DOHH2 (cell line): ENCODE results near the gene ZG16.
"Not testable (repeated sequence)": the region's sequence is repeated elsewhere in the genome, so short reads cannot be mapped to it uniquely, and the experiment has no call there.

Experiments used
- EZH2phosphoT487 ChIP-seq: fragments of 200-600 bp; sonication (generic); IDR thresholded peaks from 2 replicates; pipeline ENCODE4 v1.6.1; 2017; ENCODE audit warnings: borderline replicate concordance, mild to moderate bottlenecking, antibody characterized with exemption, low read length, moderate library complexity, mixed read lengths
- TF ChIP-seq, protein P1 (sequence below): fragments of 200-600 bp; sonication (generic); IDR thresholded peaks from one replicate; pipeline ENCODE4 v1.5.1; 2014; ENCODE audit warnings: antibody characterized with exemption, mild to moderate bottlenecking, low read depth, low read length; ENCODE audit not compliant: poor library complexity, severe bottlenecking

DNA sequence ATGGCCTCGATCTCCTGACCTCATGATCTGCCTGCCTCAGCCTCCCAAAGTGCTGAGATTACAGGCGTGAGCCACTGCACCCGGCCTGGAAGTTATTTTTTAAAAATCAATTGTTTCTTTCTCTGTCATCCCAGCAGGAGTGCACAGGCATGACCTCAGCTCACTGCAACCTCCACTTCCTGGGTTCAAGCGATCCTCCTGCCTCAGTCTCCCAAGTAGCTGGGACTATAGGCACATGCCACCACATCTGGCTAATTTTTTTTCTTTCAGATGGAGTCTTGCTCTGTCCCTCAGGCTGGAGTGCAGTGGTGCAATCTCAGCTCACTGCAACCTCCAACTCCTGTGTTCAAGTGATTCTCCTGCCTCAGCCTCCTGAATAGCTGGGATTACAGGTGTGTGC lies 9.1 kb downstream of the ZG16 start:
- TF ChIP-seq, protein P1, sequence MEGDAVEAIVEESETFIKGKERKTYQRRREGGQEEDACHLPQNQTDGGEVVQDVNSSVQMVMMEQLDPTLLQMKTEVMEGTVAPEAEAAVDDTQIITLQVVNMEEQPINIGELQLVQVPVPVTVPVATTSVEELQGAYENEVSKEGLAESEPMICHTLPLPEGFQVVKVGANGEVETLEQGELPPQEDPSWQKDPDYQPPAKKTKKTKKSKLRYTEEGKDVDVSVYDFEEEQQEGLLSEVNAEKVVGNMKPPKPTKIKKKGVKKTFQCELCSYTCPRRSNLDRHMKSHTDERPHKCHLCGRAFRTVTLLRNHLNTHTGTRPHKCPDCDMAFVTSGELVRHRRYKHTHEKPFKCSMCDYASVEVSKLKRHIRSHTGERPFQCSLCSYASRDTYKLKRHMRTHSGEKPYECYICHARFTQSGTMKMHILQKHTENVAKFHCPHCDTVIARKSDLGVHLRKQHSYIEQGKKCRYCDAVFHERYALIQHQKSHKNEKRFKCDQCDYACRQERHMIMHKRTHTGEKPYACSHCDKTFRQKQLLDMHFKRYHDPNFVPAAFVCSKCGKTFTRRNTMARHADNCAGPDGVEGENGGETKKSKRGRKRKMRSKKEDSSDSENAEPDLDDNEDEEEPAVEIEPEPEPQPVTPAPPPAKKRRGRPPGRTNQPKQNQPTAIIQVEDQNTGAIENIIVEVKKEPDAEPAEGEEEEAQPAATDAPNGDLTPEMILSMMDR, result not testable (repeated sequence)
- TF ChIP-seq EZH2phosphoT487, result not testable (repeated sequence)
